Kidney capillary endothelial cell (primary cell): ENCODE data around the gene NOS1AP.
"Not testable (repeated sequence)": the region's sequence is repeated elsewhere in the genome, so short reads cannot be mapped to it uniquely, and the experiment has no call there.

ENCODE experiments used
- DNase-seq: peaks from one replicate; pipeline ENCODE4 v3.0.0-alpha.2; 2018; ENCODE audit warnings: low spot score

NOS1AP gene

GRCh38 chr1:162195567-162195966 is 126.1 kb downstream of the NOS1AP start:
- no peak for DNase-seq

DNA sequence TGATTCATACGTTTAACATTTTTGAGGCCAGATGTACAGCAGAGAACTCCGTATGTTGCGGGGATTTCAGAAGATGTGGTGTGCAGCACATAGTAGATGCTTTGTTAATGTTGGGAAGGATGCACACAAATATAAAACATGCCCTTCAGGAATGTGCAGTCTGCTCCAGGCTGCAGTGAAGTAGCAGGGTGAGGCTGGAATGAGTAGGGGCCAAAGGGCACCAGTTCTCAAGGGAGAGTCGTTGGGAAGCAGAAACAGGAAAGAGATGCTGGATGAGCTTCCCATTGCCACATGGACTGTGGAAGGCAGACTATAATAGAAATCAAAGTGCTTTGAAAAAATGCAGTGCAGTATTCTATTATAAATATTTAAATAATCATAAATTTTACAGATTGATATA is 126.9 kb downstream of the NOS1AP start:
- DNase-seq: no peak

GRCh38 chr1:162197041-162197531 is 127.6 kb downstream of the NOS1AP start:
- no peak for DNase-seq

DNA sequence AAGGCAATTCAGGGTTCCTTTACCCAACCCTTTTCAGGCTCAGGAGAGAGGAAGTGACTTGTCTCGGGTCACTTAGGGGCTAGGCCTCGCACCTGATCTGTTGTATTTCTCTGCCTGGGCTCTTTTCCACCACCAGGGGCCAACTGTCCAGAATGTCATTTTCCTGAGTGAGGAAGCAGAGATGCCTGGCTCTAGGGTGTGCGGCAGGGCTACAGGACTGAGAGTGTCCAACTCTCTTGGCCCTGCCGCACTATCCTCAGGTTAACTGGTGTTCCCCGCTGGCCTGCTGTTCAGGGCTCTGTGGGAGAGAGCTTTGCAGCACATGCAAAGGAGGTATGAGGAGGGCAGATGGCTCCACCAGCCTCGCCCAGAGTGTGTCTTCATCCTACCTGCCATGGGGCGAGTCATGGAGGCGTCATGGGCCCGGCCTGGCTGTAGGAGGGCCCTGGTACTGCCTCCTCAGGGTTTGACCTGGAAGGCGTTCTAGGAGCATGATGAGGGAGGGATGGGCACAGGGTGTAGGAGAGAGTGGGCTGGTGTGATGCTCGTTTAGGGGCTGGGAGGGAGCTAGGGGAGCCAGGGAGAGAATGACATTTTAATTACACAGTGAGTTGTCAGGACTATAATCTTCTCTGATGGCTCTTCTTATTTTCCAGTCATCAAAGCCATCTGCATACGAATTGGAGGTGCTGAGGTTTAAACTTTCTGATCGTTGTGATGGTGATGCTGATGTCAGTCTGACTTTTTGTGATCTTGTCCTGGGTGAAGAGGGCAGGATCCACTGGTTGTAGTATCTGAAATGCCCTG is 128.3 kb downstream of the NOS1AP start:
- no peak for DNase-seq

DNA sequence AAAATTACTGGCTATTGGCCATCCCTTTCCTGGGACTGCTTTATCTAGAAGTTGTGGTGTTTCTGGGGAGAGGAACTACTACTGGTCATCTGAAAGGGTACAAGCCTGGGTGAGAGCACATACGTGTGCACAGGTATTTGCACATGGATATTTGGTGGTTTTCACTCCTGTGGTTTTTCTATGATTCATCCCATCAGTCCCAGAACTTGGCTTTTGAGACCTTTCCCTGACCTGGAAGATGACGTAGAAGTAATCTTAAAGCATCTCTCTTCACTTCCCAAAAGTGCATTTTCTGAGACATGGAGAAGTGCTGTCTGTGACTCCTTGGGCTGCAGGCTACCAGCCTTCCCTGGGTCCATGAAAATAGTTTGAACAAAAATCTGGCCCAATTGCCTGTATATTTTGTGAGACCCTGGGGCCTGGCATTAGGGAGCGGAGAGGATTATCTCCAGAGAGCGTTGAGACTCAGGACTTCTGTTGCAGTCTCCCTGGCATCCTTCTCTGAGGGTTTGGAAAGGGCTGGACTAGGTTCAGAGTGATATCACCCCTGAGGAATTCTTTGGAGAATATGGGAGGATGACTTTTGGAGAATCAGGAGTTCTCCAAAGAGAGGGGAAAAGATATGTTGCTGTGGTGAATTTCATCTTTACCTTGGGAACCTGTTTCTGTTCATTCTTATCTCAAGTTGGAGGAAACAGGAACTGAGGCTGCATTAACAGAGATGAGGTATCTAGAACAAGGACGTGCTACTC is 130.8 kb downstream of the NOS1AP start:
- DNase-seq: no peak

DNA sequence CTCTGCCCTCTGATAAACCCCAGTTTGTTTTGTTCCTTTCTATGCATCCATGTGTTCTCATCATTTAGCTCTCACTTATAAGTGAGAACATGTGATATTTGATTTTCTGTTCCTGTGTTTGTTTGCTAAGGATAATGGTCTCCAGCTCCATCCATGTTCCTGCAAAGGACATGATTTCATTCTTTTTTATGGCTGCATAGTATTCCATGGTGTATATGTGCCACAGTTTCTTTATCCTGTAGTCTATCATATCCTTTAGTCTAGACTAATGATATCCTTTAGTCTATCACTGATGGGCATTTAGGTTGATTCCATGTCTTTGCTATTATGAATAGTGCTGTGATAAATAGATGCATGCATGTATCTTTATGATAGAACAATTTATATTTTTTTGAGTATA is 131.6 kb downstream of the NOS1AP start:
- not testable (repeated sequence) for DNase-seq

DNA sequence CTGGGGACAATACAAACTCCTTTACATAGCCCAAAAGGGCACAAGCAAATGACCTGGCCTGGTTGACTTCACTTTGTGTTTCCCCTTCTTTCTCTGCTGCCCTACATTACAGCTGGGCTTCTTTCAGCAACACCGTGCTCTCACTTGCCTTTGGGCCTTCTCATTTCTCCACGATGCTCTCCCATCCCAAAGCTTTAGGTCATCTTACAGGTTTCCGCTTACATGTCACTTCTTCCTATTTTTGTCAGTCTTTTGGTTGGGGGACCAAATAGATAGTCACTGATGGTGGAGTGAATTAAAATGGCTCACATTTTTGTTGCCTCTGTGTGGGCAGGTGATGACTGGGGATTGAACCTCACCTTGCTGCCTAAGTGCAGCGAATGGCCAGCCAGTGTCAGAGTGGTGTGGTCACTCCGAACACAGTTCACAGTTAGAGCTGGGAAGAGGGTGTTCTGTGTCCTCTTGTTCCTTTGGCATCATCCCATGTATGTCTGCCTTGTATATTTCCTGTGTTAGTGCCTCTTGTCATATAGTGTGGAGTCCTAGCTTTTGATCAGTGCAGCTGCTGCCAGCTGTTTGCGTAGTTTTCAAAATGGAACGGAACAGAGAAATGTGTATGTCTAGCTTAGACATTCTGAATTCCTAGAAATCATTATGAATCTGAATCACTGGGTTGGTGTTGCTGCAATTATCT is 134.8 kb downstream of the NOS1AP start:
- no peak for DNase-seq

- no peak for DNase-seq
These were observed 135.3 kb downstream of the NOS1AP start for GRCh38 chr1:162204823-162205155.

- no peak for DNase-seq
These were observed 136.8 kb downstream of the NOS1AP start for GRCh38 chr1:162206300-162206699.

DNA sequence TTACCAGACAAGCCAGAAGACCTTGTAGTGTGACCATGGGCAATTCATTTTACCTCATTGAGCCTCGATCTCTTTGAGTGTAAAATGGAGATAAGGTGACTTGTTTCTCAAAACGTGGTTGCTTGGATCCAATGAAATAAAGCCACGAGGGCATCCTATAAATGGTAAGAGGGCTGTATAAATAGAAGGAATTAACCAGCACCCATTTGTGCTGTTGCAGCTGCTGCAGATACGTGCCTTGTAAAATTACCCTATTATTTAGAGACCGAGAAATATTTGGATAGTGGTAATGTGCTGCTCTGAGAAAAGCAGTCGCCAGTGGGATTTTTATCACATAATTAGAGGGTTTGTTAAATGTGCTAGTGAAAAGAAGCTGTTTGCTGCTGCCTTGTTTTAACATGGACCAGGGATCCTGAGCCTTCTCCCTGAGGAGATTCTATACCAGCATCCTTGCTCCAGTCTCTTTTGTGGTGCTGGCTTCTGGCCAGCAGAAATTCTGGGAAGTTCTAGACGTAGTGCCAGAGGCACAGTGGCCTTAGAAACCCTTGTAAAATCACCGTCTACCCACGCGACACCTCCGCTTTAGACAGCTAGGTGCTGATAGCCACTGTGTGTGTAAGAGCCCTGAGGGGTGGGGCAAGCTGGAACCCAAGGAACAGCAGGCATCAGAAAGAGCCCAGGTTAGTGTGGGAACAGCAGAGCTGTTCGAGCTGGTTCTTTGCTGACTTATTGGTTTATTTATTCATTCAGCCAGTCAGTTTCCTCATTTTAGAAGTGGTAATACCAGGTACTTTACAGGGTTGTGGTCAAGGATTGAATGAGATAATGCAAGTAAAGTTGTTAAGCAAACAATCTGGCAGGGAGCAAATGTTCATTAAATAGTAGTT is 137.5 kb downstream of the NOS1AP start:
- DNase-seq: no peak

- no peak for DNase-seq
These were observed 138.4 kb downstream of the NOS1AP start for GRCh38 chr1:162207862-162208261.

DNA sequence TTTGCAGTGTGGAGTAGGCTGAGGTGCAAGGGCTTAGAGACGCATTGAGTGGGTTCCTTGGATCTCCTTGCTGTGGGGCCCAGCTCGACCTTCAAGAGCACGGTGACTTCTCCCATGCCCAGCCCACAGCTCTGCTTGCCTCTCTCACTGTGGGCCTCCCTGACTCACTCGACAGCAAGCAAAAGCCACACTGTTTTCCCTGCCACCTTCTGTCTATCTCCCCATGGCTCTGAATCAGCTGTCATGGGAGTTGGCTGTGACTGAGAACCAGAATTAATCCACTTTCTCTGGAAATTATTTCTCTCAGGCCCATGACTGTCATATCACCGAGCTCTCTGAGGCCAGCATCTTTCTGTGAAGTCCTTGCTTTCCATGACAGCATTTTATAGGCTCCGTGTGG is 140.7 kb downstream of the NOS1AP start:
- DNase-seq: no peak

DNA sequence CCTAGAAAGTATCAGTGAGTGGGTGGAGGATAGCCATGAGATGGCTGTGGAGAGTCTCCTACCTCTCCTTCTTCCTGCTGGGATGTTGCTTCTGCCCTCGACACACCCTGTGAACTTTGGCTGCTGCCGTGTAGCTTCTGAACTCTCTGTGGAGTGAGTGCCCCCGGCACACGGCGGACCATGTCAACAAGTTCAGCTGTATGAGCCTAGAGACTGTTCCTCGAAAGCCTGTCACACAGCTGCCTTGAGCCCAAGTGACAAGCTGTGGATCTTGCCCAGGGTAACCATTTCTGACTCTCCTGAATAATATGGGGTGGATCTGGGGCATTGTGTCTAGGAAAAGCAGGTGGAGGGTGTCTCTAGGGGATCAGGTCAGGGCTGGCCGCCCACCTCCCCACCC is 143.2 kb downstream of the NOS1AP start:
- DNase-seq: no peak

- no peak for DNase-seq
These were observed 143.9 kb downstream of the NOS1AP start for GRCh38 chr1:162213281-162213912.

- no peak for DNase-seq
These were observed 144.7 kb downstream of the NOS1AP start for GRCh38 chr1:162214202-162214601.

DNA sequence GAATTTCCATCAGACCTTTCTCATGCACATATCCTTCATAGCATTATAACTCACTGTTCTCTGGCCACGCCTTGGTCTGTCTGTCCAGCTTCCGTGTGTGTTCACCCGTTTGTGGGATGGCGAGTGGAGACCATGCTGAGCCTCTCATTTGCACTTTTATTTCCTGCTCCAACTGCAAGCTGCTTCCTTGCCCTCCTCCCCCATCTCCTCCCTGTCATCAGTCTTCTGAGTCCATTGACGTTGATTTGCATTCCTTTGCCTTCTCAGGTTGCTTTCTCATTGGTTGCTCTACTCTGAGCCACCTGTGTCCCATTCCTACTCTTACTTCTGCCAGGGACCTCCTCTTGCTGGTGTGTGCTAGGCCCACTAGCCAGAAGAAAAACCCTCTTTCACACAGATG is 146.4 kb downstream of the NOS1AP start:
- peak; percentile 28 for DNase-seq

GRCh38 chr1:162216604-162217003 is 147.1 kb downstream of the NOS1AP start:
- DNase-seq: no peak

DNA sequence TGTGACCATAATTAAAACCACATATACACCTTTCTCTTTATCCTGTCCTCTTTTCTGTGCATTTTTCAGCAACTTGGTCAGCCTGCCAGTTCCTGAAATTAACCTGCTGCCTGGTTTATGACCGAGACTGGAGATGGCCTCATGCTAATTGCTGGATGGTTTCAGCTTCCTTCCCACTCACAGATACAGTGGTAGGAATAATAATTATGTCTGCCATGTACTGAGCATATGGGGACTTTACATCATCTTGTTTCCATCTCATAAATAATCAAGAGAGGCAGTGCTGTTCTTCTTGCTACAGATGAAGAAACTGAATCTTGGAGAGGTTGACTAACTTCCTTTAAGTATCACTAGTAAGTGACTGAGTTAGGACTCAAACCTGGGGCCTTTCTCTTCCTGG is 148.2 kb downstream of the NOS1AP start:
- DNase-seq: no peak

DNA sequence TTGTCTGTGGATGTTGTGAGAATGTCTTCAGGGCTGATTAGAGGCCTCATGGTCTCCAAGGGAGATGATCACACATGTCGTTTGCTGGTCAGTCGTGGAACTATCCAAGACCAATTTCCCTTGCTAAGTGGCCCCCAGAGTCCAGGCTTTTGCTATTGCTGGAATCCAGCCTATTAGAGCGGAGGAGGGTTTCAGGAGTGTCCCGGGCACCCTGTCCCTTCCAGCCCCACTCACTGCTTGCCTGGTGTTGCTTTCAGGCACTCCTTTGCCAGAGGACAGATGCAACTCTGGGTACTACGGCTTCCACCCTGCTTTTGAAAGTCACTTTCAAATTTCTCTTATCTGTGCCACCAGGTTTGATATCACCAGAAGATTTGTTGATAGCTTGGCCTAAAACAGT is 149.1 kb downstream of the NOS1AP start:
- no peak for DNase-seq

DNA sequence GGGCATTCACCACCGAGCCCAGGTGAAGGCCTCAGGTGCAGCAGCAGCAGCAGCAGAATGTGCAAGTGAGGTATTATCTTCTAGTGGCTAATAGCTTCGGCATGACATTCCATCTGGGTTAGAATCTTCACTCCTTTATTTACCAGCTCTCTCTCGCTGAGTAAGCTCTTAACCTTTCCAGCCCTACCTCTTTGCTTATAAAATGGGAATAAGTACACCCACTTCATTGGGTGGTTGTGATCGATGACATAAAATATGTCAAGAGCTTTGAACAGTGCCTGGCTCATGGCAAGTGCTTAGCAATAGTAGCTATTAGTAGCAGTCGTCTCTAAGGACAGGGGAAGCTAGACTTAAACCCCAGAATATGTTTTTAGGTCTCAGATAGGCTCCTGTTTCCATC is 149.5 kb downstream of the NOS1AP start:
- no peak for DNase-seq

GRCh38 chr1:162219461-162219860 is 150.0 kb downstream of the NOS1AP start:
- no peak for DNase-seq
